ENCODE results near the gene CCDC89.

DNA sequence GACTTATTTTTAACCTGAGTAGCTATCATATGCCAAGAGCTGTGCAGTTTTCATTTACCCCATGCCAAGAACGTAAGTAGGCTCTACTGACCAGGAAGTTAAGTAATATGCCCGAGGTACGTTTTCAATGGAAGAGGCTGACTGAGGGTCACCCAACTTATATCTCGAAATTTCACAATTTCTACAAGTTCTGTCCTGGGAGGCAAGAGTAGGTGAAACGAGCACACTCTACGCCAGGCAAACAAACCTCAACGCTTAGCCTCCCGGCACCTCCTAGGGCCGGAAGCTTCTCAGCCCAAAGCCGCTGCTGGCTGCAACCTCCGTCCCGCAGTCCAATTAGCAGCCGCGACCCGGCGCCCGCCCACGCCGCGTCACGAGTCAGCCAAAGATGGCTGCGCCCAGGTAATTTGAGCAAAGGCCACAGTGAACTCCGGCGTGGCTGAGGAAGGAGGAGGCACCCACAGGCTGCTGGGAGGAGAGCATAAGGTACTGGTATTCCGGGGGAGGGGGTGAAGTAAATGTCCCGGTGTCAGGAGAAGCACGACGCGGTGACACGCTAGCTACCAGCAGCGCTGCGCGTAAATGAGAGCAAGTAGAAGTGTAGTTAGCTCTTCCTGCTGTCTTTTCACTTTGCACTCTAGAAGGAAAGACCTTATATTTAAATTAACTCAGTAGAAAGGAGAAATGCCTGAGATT lies 38.2 kb downstream of the CCDC89 start, which contains the start of gene TMEM126A:
- TF ChIP-seq, protein P1, sequence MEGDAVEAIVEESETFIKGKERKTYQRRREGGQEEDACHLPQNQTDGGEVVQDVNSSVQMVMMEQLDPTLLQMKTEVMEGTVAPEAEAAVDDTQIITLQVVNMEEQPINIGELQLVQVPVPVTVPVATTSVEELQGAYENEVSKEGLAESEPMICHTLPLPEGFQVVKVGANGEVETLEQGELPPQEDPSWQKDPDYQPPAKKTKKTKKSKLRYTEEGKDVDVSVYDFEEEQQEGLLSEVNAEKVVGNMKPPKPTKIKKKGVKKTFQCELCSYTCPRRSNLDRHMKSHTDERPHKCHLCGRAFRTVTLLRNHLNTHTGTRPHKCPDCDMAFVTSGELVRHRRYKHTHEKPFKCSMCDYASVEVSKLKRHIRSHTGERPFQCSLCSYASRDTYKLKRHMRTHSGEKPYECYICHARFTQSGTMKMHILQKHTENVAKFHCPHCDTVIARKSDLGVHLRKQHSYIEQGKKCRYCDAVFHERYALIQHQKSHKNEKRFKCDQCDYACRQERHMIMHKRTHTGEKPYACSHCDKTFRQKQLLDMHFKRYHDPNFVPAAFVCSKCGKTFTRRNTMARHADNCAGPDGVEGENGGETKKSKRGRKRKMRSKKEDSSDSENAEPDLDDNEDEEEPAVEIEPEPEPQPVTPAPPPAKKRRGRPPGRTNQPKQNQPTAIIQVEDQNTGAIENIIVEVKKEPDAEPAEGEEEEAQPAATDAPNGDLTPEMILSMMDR (IDR thresholded peaks at IDR 0.05): no peak
- TF ChIP-seq POLR2A (IDR thresholded peaks at IDR 0.05): peak in 1 of 2 donors; percentile 82
